B cell (primary cell): ENCODE results near the gene KIF1A.

Source experiments
- CTCF ChIP-seq: fragments of 200-600 bp; IDR thresholded peaks from one replicate; pipeline ENCODE4 v1.8.0; 2022; ENCODE audit warnings: antibody characterized with exemption, mild to moderate bottlenecking
- EZH2 ChIP-seq: IDR thresholded peaks from 2 replicates; pipeline ENCODE4 v1.6.1; 2012; ENCODE audit warnings: borderline replicate concordance, low read depth, mild to moderate bottlenecking, moderate library complexity, low read length; ENCODE audit not compliant: insufficient read depth, poor library complexity, severe bottlenecking

- TF ChIP-seq CTCF (no peak), EZH2 (no peak)
Observed at GRCh38 chr2:240724431-240724830, 95.6 kb downstream of the KIF1A start.
